Muscle layer of colon (tissue), 2 donors: ENCODE measurements around the gene TMEM203.

ENCODE experiments used
- H3K27ac ChIP-seq: one replicate; pipeline ENCODE4 v1.7.0; 2013; ENCODE audit warnings: low read depth, mild to moderate bottlenecking, low read length, moderate library complexity
- H3K27me3 ChIP-seq, 2 donors: one replicate each; pipeline ENCODE4 v1.7.0; 2013; ENCODE audit warnings: low read length in 2 of 2, mild to moderate bottlenecking in 2 of 2; ENCODE audit not compliant: insufficient read depth in 2 of 2, control insufficient read depth in 1 of 2
- H3K36me3 ChIP-seq: one replicate; pipeline ENCODE4 v1.7.0; 2013; ENCODE audit warnings: mild to moderate bottlenecking, low read length; ENCODE audit not compliant: insufficient read depth
- H3K4me1 ChIP-seq: one replicate; pipeline ENCODE4 v1.7.0; 2013; ENCODE audit warnings: mild to moderate bottlenecking, low read length; ENCODE audit not compliant: insufficient read depth
- H3K4me3 ChIP-seq, 2 donors: one replicate each; pipeline ENCODE4 v1.7.0; 2013; ENCODE audit warnings: low read length in 2 of 2, low read depth in 1 of 2, mild to moderate bottlenecking in 1 of 2, moderate library complexity in 1 of 2
- H3K9ac ChIP-seq: one replicate; pipeline ENCODE4 v1.7.0; 2013; ENCODE audit warnings: low read length
- H3K9me3 ChIP-seq: one replicate; pipeline ENCODE4 v1.7.0; 2013; ENCODE audit warnings: mild to moderate bottlenecking, low read length
- donor health status: abdominal sarcoma.
- donor health status: Adenocarcinoma of cecum.

Gene TMEM203

GRCh38 chr9:137168573-137168903 lies 36.9 kb downstream of the TMEM203 start:
- H3K9ac ChIP-seq, result no peak overlapping the region
- H3K4me1 ChIP-seq, result no peaks in the 10 kb centered on the region
- H3K27me3 ChIP-seq, result peaks cover 25 to 87% of the 10 kb centered on the region in 2 donors
- H3K9me3 ChIP-seq, result no peaks in the 10 kb centered on the region
- H3K36me3 ChIP-seq, result no peaks in the 10 kb centered on the region
- H3K27ac ChIP-seq, result no peak overlapping the region
- no peak overlapping the region for H3K4me3 ChIP-seq

GRCh38 chr9:137167747-137168572 lies 37.5 kb downstream of the TMEM203 start:
- no peak overlapping the region for H3K9ac ChIP-seq
- peaks cover 27 to 93% of the 10 kb centered on the region in 2 donors for H3K27me3 ChIP-seq
- H3K4me3 ChIP-seq, result no peak overlapping the region
- H3K4me1 ChIP-seq, result no peaks in the 10 kb centered on the region
- no peak overlapping the region for H3K27ac ChIP-seq
- no peaks in the 10 kb centered on the region for H3K36me3 ChIP-seq
- no peaks in the 10 kb centered on the region for H3K9me3 ChIP-seq

GRCh38 chr9:137167277-137167746 lies 38.1 kb downstream of the TMEM203 start:
- Histone ChIP-seq H3K9ac (no peak overlapping the region), H3K27ac (no peak overlapping the region), H3K4me1 (no peaks in the 10 kb centered on the region), H3K27me3 (peaks cover 27 to 95% of the 10 kb centered on the region in 2 donors), H3K36me3 (no peaks in the 10 kb centered on the region), H3K9me3 (no peaks in the 10 kb centered on the region), H3K4me3 (no peak overlapping the region)

DNA sequence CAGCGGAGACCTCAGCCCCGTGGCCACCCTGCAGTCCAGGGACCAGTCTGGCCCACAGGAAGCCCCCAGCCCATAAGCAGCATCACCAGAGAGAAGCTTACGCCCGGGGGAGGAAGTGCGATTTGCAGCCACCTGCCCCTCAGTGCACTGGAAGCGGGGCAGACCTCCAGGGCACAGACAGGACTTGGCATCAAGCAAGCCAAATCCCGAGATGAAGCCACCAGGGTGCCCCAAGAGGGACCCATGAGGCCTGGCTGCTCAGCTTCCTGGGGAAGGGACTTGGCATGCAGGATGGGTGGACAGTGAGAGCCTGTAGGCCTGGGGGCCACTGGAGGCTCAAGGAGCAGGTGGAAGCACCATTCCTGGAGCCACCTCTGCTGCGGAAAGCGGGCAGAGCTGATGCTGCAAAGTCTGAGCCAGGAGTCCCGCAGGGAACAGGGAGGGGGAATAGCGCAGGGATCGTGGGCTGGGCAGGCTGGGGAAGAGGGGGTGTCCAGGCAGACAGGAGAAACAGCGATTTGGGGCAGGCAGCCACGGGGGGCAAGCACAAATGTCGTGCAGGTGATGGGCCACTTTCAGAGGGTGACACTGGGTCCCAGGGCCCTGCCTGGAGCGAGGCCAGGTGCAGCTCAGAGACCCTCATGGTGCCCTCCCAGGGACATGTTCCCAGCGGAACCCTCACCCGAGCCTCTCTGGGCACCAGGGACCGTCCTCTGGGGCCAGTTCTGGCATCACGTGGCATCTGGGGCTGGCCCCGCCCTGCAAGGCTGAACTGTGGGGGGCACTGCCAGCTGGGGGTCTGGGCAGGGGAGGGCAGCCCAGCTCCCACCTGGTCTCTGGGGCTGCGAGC lies 38.8 kb downstream of the TMEM203 start:
- Histone ChIP-seq H3K36me3 (no peaks in the 10 kb centered on the region), H3K9me3 (no peaks in the 10 kb centered on the region), H3K27ac (no peak overlapping the region), H3K4me3 (no peak overlapping the region), H3K4me1 (no peaks in the 10 kb centered on the region), H3K9ac (no peak overlapping the region), H3K27me3 (peaks cover 27 to 95% of the 10 kb centered on the region in 2 donors)

DNA sequence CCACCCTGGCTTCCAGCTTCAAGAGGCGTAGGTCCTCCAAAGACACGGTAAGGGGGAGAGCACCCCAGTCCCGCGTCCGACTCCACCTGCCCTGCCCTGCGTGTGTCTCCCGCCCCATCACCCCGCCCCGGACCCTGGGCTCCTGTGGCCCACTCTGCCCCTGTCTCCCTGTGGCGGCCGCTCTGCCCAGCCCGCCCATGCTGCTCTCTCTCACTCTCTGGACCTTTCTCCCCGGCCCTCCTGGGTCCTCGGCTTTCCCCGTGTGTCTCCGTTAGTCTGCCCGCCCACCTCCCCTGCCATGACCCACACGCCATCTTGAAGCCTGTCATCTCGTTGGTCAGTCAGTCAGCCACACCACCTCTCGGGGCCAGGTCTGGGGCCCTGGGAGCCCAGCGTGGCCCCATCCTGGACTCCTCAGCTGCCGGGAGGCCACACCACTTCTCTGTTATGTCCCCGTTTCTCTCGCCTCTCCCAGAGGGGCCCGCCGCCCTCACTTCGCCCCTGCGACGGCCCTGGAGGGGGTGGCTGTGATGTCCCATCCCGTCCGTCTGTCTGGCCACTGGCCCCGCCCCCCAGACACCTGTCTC lies 40.1 kb downstream of the TMEM203 start:
- H3K9ac ChIP-seq, result no peak overlapping the region
- no peaks in the 10 kb centered on the region for H3K9me3 ChIP-seq
- peaks cover 23 to 90% of the 10 kb centered on the region in 2 donors for H3K27me3 ChIP-seq
- no peak overlapping the region for H3K4me3 ChIP-seq
- no peak overlapping the region for H3K27ac ChIP-seq
- no peaks in the 10 kb centered on the region for H3K4me1 ChIP-seq
- no peaks in the 10 kb centered on the region for H3K36me3 ChIP-seq

DNA sequence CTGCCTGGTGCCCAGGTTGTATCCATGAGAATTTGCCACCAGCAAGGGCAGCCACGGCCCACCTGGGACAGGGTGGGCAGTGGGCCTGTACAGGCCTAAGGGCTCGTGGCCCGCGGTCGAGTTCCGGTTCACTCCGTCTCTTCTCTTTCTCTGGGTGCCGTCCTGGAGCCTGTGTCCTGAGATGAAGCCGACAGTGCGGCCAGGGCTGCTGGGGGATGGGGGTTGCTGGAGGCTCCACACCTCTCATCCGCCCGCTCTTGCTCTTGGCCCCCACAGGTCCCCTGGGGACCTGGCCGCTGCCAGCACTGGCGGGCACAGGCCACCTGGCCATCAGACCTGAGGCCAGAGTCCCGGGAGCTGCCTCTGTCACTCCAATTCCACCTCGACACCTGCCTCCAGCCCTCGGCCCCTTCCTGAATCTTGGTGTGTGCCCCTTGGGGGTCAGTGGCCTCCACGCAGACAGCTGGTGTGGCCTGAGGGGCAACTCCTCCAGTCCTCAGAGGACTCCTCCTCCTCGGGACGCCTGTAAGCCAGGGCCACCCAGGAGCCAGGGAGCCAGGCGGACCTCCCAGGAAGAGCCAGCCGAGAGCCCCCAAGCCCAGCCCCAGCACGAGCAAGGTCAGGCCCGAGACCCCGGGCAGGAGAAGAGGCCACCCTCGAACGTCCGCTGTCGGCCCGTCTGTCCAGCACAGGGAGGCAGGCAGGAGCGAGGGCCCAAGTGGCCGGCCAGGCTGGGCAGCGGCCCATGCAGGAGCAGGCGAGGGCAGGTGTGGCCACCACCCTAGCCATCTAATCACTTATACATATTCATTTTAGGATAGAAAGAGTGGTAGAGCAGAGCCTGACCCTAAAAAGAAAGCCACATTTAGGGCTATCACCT lies 40.8 kb downstream of the TMEM203 start:
- Histone ChIP-seq H3K4me1 (no peaks in the 10 kb centered on the region), H3K27me3 (peaks cover 21 to 90% of the 10 kb centered on the region in 2 donors), H3K27ac (no peak overlapping the region), H3K9me3 (no peaks in the 10 kb centered on the region), H3K36me3 (no peaks in the 10 kb centered on the region), H3K4me3 (no peak overlapping the region), H3K9ac (no peak overlapping the region)

DNA sequence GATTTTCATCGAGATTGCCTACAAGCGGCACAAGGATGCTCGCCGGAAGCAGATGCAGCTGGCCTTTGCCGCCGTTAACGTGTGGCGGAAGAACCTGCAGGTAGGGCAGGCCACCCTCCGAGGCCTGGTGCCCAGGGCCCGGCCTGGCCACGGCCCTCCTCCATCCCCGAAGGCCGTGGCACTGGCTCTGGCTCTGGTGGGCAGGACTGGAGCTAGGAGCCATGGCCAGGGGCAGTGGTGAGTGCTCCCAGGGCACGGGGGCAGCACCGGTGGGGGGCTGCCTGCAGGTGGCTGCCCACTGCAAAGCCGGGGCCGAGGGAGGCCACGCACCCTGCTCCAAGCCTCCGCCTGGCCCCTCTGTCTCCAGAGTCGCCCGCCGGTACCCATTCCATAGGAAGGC lies 41.6 kb downstream of the TMEM203 start:
- Histone ChIP-seq H3K27ac (no peak overlapping the region), H3K9ac (no peak overlapping the region), H3K4me3 (no peak overlapping the region), H3K4me1 (no peaks in the 10 kb centered on the region), H3K27me3 (peaks cover 29 to 91% of the 10 kb centered on the region in 2 donors), H3K9me3 (no peaks in the 10 kb centered on the region), H3K36me3 (no peaks in the 10 kb centered on the region)

- Histone ChIP-seq H3K9ac (no peak overlapping the region), H3K4me1 (no peaks in the 10 kb centered on the region), H3K4me3 (no peak overlapping the region), H3K36me3 (no peaks in the 10 kb centered on the region), H3K27ac (no peak overlapping the region), H3K9me3 (no peaks in the 10 kb centered on the region), H3K27me3 (peaks cover 33 to 95% of the 10 kb centered on the region in 2 donors)
Observed at GRCh38 chr9:137163365-137163715, 42.1 kb downstream of the TMEM203 start.

- Histone ChIP-seq H3K9ac (no peak overlapping the region), H3K36me3 (no peaks in the 10 kb centered on the region), H3K27me3 (peaks cover 38 to 95% of the 10 kb centered on the region in 2 donors), H3K4me3 (no peak overlapping the region), H3K9me3 (no peaks in the 10 kb centered on the region), H3K27ac (no peak overlapping the region), H3K4me1 (no peaks in the 10 kb centered on the region)
Observed at GRCh38 chr9:137162505-137163364, 42.7 kb downstream of the TMEM203 start.
